ENCODE measurements around the gene RAB10. TPM values are rescaled to one million over a fixed set of nuclear protein-coding genes. Genes with fewer than 3 reads are reported as not detected.
A peak's percentile ranks its signal among the peaks of the same experiment; 100 is the strongest.

Gene RAB10
- total and polyA plus RNA-seq, 2 of the 13 experiments (the other 11 are each of a cell fraction or from before 2014, with no cell fraction given): 48.2 to 120 TPM

- TF ChIP-seq RBM39 (IDR thresholded peaks at IDR 0.05; ENCODE audit: low read depth, low read length, poor library complexity, severe bottlenecking): peak; percentile 44
- peak; percentile 77 for TF ChIP-seq ZNF770 (CRISPR knock-in tag; IDR thresholded peaks at IDR 0.05)
- 0 out of 2 replicates have a peak, but pooled peaks have one; percentile 48 for TF ChIP-seq TMF1 (CRISPR knock-in tag; IDR thresholded peaks at IDR 0.05; ENCODE audit: low read depth)
These were observed 1.2 kb upstream of the RAB10 start (continued) for GRCh38 chr2:26032586-26033269.

GRCh38 chr2:26033270-26033817 lies 540 bp upstream of the RAB10 start:
- intact Hi-C loops (cut with micrococcal nuclease; ENCODE audit: unreplicated experiment): loop anchor here (2.0 kb wide), 2 partner anchors 21 to 37 kb away; no protein-coding TSS in a partner anchor
- Histone ChIP-seq H3K79me2 (ENCODE audit: insufficient read depth, low read length) (peaks cover 46% of the 10 kb centered on the region), H3K27me3 (ENCODE audit: control insufficient read depth in 1 of 2, insufficient read depth in 2 of 2, low read length in 2 of 2) (peaks cover 1 to 5% of the 10 kb centered on the region in 2 experiments; a peak in 2 of 5 replicates), H3K9ac (ENCODE audit: insufficient read depth, low read depth, low read length) (peak overlapping the region; percentile 81), H4K20me1 (ENCODE audit: insufficient read depth, low read length) (peaks cover 36% of the 10 kb centered on the region), H3K4me1 (ENCODE audit: insufficient read depth, low read length) (peaks cover 33% of the 10 kb centered on the region), H3K4me3 (replicated peaks in 1 of 3; ENCODE audit: insufficient read depth in 1 of 3, low read depth in 2 of 3, low read length in 3 of 3) (peak overlapping the region; percentile 59 to 91 (median 82)), H3K4me2 (ENCODE audit: low read depth, low read length) (peak overlapping the region; percentile 84), H3K9me3 (ENCODE audit: low read length) (no peaks in the 10 kb centered on the region), H3K36me3 (replicated peaks in 1 of 2; ENCODE audit: control insufficient read depth in 1 of 2, insufficient read depth in 2 of 2, low read length in 2 of 2) (peaks cover 1 to 11% of the 10 kb centered on the region in 2 experiments; a peak in 3 of 5 replicates), H2AFZ (ENCODE audit: low read length) (peak overlapping the region; percentile 74), H3K27ac (ENCODE audit: extremely low read length, insufficient read depth, low read length) (peak overlapping the region; percentile 85)
- DNase-seq (ENCODE audit: low spot score) (peak; percentile 82), FAIRE-seq (no peak), ATAC-seq (peak; percentile 69)
- in situ Hi-C loops (cut with HindIII; ENCODE audit: extremely low pct_ligation_motif_present, low pct_unique_long_range_greater_than_20kb): no loop called here
- 1% methylated on average over 19 of the region's 38 CpGs for WGBS (ENCODE audit: low lambda C conversion rate)
- BruUV-seq (replicated peaks): TSS peak; percentile 93
- POLR2A ChIA-PET: interaction anchor here (0.7 to 2.5 kb wide), 23 partner anchors 8 to 312 kb away, joined by 3 to 23 read pairs (median 4); partner anchors contain the start of genes ASXL2, HADHA, HADHB and KIF3C
- CTCF ChIA-PET (ENCODE audit: low intra/inter-chr PET ratio, low total read pairs): no interaction called here
- peak; percentile 69; the same call in 1 of the 2 replicates for TF ChIP-seq ZNF687 (CRISPR knock-in tag; IDR thresholded peaks at IDR 0.05)
- peak; percentile 73; the same call in 1 of the 2 replicates for TF ChIP-seq NR1H2 (CRISPR knock-in tag; IDR thresholded peaks at IDR 0.05; ENCODE audit: borderline replicate concordance, low read depth)
- no peak for TF ChIP-seq ZNF841 (CRISPR knock-in tag; IDR thresholded peaks at IDR 0.05; ENCODE audit: borderline replicate concordance)
- no peak for TF ChIP-seq HOXD1 (CRISPR knock-in tag; IDR thresholded peaks at IDR 0.05)
- no peak for TF ChIP-seq ZNF790 (CRISPR knock-in tag; IDR thresholded peaks at IDR 0.05; ENCODE audit: borderline replicate concordance)
- TF ChIP-seq TP53 (CRISPR knock-in tag; conservative IDR thresholded peaks at IDR 0.05): no peak
- no peak for TF ChIP-seq PREB (CRISPR knock-in tag; IDR thresholded peaks at IDR 0.05)
- TF ChIP-seq LCORL (IDR thresholded peaks at IDR 0.05): no peak
- TF ChIP-seq LCORL (CRISPR knock-in tag; IDR thresholded peaks at IDR 0.05): no peak
- TF ChIP-seq EZH2 (conservative IDR thresholded peaks at IDR 0.05; ENCODE audit: low read depth, low read length): no peak
- TF ChIP-seq KAT7 (CRISPR knock-in tag; IDR thresholded peaks at IDR 0.05; ENCODE audit: borderline replicate concordance): no peak

All from HepG2 (cell line).